Kidney epithelial cell (primary cell): ENCODE data around the gene TIGD3. TPM values are rescaled to one million over a fixed set of nuclear protein-coding genes. Genes with fewer than 3 reads are reported as not detected.

ENCODE experiments used
- DNase-seq: peaks from one replicate; pipeline ENCODE4 v3.0.0-alpha.2; 2010; ENCODE audit warnings: low read depth
- H3K27me3 ChIP-seq: 2 replicates; pipeline ENCODE4 v1.6.0; 2011; ENCODE audit warnings: low read length; ENCODE audit not compliant: control insufficient read depth, insufficient read depth
- H3K36me3 ChIP-seq: 2 replicates; pipeline ENCODE4 v1.5.1; 2011; ENCODE audit warnings: low read length; ENCODE audit not compliant: control insufficient read depth, insufficient read depth
- H3K4me3 ChIP-seq: 2 replicates; pipeline ENCODE4 v1.5.1; 2011; ENCODE audit warnings: low read depth, mild to moderate bottlenecking, control low read depth, low read length
- total RNA-seq: library from RNA; depleted of rRNA; stranded (reverse); fragments of >200 nt; gene quantifications from 2 replicates; pipeline ENCODE4 v1.2.3, GENCODE V29; 2015
- TF ChIP-seq, protein P1 (sequence below): IDR thresholded peaks from 2 replicates; pipeline ENCODE4 v1.5.1; 2011; ENCODE audit warnings: mild to moderate bottlenecking, moderate library complexity, low read length, control low read depth, inconsistent platforms; ENCODE audit not compliant: insufficient read depth, poor library complexity, severe bottlenecking

Gene TIGD3
- total RNA-seq, 1 donor from 2014 or later: 1.3 TPM

DNA sequence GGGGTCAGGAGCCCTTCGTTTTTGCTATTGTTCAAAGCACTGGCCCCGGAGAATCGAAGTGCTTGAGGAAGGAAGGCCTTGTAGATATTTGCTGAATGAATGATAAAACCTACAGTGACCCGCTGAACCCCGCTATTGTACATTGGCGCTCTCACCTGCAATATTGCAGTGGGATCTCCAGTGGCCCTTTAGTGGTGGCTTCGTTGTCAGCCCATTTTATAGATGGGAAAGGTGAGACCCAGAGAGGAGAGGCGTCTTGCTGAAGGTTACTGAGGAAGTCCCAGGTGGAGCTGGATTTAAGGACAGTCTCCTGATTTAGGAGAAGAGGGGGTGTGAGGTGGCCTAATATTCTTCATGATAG, 38.7 kb upstream of the TIGD3 start:
- Histone ChIP-seq H3K27me3 (no peaks in the 10 kb centered on the region), H3K4me3 (peak overlapping the region; percentile 74), H3K36me3 (no peaks in the 10 kb centered on the region)
- TF ChIP-seq, protein P1, sequence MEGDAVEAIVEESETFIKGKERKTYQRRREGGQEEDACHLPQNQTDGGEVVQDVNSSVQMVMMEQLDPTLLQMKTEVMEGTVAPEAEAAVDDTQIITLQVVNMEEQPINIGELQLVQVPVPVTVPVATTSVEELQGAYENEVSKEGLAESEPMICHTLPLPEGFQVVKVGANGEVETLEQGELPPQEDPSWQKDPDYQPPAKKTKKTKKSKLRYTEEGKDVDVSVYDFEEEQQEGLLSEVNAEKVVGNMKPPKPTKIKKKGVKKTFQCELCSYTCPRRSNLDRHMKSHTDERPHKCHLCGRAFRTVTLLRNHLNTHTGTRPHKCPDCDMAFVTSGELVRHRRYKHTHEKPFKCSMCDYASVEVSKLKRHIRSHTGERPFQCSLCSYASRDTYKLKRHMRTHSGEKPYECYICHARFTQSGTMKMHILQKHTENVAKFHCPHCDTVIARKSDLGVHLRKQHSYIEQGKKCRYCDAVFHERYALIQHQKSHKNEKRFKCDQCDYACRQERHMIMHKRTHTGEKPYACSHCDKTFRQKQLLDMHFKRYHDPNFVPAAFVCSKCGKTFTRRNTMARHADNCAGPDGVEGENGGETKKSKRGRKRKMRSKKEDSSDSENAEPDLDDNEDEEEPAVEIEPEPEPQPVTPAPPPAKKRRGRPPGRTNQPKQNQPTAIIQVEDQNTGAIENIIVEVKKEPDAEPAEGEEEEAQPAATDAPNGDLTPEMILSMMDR: no peak
- DNase-seq: no peak

DNA sequence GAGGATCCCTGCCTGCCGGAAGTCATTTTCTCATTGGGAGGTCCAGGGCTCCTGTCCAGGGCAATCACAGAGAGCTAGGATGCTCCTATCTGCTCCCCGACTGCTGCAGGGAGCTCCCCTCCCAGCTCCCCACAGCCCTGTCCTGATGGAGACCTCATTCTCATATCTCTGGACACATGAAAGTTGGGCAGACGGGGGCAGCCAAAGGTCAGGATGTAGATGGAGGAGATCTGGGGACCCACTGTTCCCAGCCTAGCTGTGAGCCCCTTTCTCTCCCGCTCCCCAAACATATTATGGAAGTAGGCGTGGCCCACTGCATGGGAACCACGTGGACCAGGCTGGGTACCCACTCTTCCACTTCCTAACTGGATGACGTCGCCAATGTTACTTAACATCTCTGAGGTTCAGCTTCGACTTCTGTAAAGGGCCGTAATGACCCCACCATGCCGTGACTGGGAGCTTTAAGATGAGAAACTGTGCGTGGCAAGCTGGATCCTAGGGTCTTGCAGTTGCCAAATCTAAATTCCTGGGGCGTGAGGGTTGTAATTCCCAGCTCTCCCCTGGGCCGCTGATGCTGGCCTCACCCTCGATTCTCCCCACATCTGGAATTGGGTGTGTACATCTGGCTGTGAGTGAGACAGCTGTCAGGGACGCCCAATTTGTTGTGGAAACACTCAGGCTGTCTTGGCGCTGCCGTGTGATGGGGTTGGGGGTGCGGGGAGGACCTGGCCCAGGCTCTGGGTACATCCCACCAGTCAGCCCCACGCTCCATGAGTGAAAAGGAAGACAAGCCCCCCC, 38.1 kb upstream of the TIGD3 start:
- Histone ChIP-seq H3K36me3 (no peaks in the 10 kb centered on the region), H3K4me3 (peak overlapping the region; percentile 74), H3K27me3 (no peaks in the 10 kb centered on the region)
- no peak for DNase-seq
- TF ChIP-seq, protein P1: no peak

DNA sequence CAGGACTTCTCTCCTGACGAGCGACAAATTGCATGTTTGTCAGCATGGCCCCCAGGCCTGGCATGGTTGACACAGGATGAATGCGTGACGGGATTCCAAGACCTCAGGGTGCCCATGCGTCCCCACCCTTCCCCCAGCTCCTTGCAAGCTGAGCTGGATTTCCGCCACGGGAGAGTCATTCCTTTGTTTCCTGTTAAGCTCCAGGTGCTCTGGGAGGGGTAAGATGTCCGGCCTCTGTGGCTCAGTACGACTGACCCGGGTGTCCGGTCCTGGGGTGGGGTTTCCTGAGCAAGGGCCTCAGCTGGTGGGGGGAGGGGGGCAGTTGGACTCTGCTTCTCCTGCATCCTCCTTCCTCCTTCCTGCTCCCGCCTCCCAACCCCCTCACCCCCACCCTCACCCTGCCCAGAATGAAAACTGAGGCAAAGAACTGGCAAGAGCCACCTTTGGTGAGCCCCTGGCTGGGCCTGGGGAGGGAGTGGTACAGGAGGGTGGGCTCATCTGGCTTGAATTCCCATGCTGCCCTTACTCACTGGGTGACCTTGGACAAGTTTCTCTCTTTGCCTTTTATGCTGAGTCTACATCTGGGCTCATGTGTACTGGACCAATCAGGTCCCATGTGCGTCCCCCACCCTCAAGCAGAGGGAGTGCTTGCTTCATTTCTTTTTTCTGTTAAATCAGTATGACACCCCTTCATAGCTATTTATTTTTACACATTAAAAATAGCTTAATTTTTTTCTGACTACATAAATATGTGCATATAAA, 37.3 kb upstream of the TIGD3 start:
- peak; percentile 76 for DNase-seq
- Histone ChIP-seq H3K4me3 (peak overlapping the region; percentile 74), H3K36me3 (no peaks in the 10 kb centered on the region), H3K27me3 (no peaks in the 10 kb centered on the region)
- TF ChIP-seq, protein P1: no peak

DNA sequence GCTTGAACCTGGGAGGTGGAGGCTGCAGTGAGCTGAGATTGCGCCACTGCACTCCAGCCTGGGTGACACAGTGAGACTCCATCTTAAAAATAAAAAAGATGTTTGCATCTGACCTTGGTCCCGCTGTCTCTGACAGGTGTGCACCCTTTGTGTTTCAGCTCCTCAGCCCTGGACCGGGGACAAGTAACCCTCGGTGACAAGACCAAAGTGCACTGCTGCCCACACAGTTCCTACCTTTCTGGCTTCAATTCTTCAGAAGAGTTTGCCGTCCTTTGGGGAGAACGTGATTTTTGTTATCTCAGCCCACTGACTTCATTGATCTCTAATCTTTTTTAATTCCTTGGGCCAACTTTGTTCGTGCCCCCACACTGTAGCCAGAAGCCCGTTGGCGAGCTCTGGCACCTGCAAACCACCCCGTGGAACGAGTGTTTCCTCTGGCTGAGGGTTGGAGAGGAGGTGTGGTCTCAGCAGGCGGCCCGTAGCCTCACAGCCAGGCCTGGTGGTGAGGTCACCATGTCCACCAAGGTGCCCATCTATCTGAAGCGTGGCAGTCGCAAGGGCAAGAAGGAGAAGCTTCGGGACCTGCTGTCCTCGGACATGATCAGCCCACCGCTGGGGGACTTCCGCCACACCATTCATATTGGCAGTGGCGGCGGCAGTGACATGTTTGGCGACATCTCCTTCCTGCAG, 34.0 kb upstream of the TIGD3 start:
- TF ChIP-seq, protein P1: no peak
- H3K27me3 ChIP-seq: no peaks in the 10 kb centered on the region
- no peaks in the 10 kb centered on the region for H3K36me3 ChIP-seq
- no peak overlapping the region for H3K4me3 ChIP-seq
- DNase-seq: no peak

DNA sequence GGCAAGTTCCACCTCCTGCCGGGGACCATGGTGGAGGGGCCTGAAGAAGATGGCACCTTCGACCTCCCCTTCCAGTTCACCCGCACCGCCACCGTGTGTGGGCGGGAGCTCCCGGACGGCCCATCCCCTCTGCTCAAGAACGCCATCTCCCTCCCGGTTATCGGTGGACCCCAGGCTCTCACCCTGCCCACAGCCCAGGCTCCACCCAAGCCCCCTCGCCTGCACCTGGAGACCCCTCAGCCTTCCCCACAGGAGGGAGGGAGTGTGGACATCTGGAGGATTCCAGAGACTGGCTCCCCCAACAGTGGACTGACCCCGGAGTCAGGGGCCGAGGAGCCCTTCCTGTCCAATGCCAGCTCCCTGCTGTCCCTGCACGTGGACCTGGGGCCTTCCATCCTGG, 33.5 kb upstream of the TIGD3 start:
- H3K36me3 ChIP-seq: no peaks in the 10 kb centered on the region
- no peaks in the 10 kb centered on the region for H3K27me3 ChIP-seq
- no peak overlapping the region for H3K4me3 ChIP-seq
- TF ChIP-seq, protein P1: no peak
- DNase-seq: no peak
